MM.1S (cell line): Measurements from ENCODE around the gene HIP1.
"Not testable (repeated sequence)": the region's sequence is repeated elsewhere in the genome, so short reads cannot be mapped to it uniquely, and the experiment has no call there.

Source experiments
- EZH2 ChIP-seq: fragments of 300-600 bp; sonication (generic); optimal IDR thresholded peaks from 2 replicates; pipeline ENCODE3; 2017; ENCODE audit warnings: low read depth, mild to moderate bottlenecking, antibody characterized with exemption, low read length, mixed read lengths
- TF ChIP-seq, protein P1 (sequence below): fragments of 300-600 bp; sonication (generic); IDR thresholded peaks from 2 replicates; pipeline ENCODE4 v1.5.1; 2016; ENCODE audit warnings: antibody characterized with exemption, low read length, mixed read lengths

DNA sequence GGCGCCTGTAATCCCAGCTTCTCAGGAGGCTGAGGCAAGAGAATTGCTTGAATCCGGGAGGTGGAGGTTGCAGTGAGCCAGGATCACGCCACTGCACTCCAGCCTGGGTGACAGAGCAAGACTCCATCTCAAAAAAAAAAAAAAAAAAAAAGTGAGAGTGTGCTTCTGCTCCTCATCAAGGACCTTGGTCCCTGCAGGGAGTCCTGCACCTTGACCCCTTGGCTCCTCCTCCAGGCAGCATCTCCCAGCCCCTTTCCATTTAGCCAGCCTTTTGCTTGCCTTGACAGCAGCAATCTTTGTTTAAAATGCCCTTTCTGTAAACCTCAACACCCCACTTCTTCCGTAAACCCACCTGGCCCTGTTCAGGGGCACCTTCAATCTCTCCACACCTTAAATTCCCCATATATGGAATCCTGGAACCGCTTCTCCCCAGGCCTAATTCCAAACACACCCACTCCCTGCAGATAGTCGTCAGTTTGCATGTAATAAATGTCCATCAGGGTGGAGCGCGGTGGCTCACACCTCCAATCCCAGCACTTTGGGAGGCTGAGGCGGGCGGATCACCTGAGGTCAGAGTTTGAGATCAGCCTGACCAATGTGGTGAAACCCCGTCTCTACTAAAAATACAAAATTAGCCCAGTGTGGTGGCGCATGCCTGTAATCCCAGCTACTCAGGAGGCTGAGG lies 145.1 kb downstream of the HIP1 start:
- TF ChIP-seq, protein P1, sequence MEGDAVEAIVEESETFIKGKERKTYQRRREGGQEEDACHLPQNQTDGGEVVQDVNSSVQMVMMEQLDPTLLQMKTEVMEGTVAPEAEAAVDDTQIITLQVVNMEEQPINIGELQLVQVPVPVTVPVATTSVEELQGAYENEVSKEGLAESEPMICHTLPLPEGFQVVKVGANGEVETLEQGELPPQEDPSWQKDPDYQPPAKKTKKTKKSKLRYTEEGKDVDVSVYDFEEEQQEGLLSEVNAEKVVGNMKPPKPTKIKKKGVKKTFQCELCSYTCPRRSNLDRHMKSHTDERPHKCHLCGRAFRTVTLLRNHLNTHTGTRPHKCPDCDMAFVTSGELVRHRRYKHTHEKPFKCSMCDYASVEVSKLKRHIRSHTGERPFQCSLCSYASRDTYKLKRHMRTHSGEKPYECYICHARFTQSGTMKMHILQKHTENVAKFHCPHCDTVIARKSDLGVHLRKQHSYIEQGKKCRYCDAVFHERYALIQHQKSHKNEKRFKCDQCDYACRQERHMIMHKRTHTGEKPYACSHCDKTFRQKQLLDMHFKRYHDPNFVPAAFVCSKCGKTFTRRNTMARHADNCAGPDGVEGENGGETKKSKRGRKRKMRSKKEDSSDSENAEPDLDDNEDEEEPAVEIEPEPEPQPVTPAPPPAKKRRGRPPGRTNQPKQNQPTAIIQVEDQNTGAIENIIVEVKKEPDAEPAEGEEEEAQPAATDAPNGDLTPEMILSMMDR: not testable (repeated sequence)
- not testable (repeated sequence) for TF ChIP-seq EZH2
